Suprapubic skin (tissue), 4 donors: ENCODE measurements around the gene MOCS1.

Source experiments
- CTCF ChIP-seq, 2 donors: fragments of 200-600 bp in 1 of 2; fragments of 450-650 bp in 1 of 2; sonication (generic) in 1 of 2; IDR thresholded peaks; one replicate each; pipeline ENCODE4 v1.5.1; 2016 to 2019; ENCODE audit warnings: antibody characterized with exemption in 2 of 2, mild to moderate bottlenecking in 1 of 2, moderate library complexity in 1 of 2
- EP300 ChIP-seq: sonication (generic); formaldehyde crosslinking; IDR thresholded peaks from one replicate; pipeline ENCODE4 v1.6.1; 2017; ENCODE audit warnings: antibody characterized with exemption
- POLR2AphosphoS5 ChIP-seq, 3 donors: sonication (generic); formaldehyde crosslinking; IDR thresholded peaks; one replicate each; pipeline ENCODE4 v1.6.1; 2017; ENCODE audit warnings: antibody characterized with exemption in 3 of 3

GRCh38 chr6:39915866-39916265, 18.4 kb downstream of the MOCS1 start:
- no peak for TF ChIP-seq POLR2AphosphoS5 (IDR thresholded peaks at IDR 0.05)
- TF ChIP-seq CTCF (IDR thresholded peaks at IDR 0.05) = no peak
- TF ChIP-seq EP300 = no peak
